HepG2 (cell line): Measurements from ENCODE around the gene B9D2. TPM values are rescaled to one million over a fixed set of nuclear protein-coding genes. Genes with fewer than 3 reads are reported as not detected.
A peak's percentile ranks its signal among the peaks of the same experiment; 100 is the strongest.

Source experiments
- CREB1 ChIP-seq, 2 experiments: fragments of 450-650 bp in 1 of 2; IDR thresholded peaks; 2 replicates each; pipeline ENCODE4 v1.6.1; 2016 to 2017; ENCODE audit warnings: control low read depth in 1 of 2, mild to moderate bottlenecking in 1 of 2, missing compliant biosample characterization in 1 of 2, missing genetic modification characterization in 1 of 2
- GABPB1 ChIP-seq: IDR thresholded peaks from 2 replicates; pipeline ENCODE4 v1.6.1; 2016; ENCODE audit warnings: mild to moderate bottlenecking, missing genetic modification reagents, moderate library complexity, missing compliant biosample characterization
- GLMP ChIP-seq: sonication (generic); formaldehyde crosslinking; IDR thresholded peaks from 2 replicates; pipeline ENCODE4 v1.9.0; 2021; ENCODE audit warnings: missing genetic modification reagents, mild to moderate bottlenecking, borderline replicate concordance
- HDAC1 ChIP-seq: sonication (generic); formaldehyde crosslinking; IDR thresholded peaks from 2 replicates; pipeline ENCODE4 v1.5.1; 2020; ENCODE audit warnings: mild to moderate bottlenecking, missing genetic modification reagents
- JUND ChIP-seq: sonication (generic); formaldehyde crosslinking; IDR thresholded peaks from 2 replicates; pipeline ENCODE4 v1.8.0; 2022; ENCODE audit warnings: mild to moderate bottlenecking, missing genetic modification reagents
- KLF13 ChIP-seq: sonication (generic); formaldehyde crosslinking; IDR thresholded peaks from 2 replicates; pipeline ENCODE4 v1.4.0; 2020; ENCODE audit warnings: mild to moderate bottlenecking, missing genetic modification reagents
- MEIS1 ChIP-seq: sonication (generic); formaldehyde crosslinking; IDR thresholded peaks from 2 replicates; pipeline ENCODE4 v1.9.0; 2021; ENCODE audit warnings: mild to moderate bottlenecking, missing genetic modification reagents, moderate library complexity, borderline replicate concordance
- MIER2 ChIP-seq: IDR thresholded peaks from 2 replicates; pipeline ENCODE4 v1.6.1; 2016; ENCODE audit warnings: missing biosample characterization, missing genetic modification reagents
- NAIF1 ChIP-seq: sonication (generic); formaldehyde crosslinking; IDR thresholded peaks from 2 replicates; pipeline ENCODE4 v1.5.0; 2020; ENCODE audit warnings: mild to moderate bottlenecking, missing genetic modification reagents, borderline replicate concordance
- NFE2L2 ChIP-seq: fragments of 150-350 bp; IDR thresholded peaks from 2 replicates; pipeline ENCODE4 v1.6.1; 2014; ENCODE audit warnings: low read length
- NR2F6 ChIP-seq, 2 experiments: IDR thresholded peaks; 2 replicates each; pipeline ENCODE4 v1.6.1; 2016; ENCODE audit warnings: antibody characterized with exemption in 1 of 2, mild to moderate bottlenecking in 1 of 2
- ONECUT2 ChIP-seq: sonication (generic); formaldehyde crosslinking; IDR thresholded peaks from 2 replicates; pipeline ENCODE4 v1.4.0; 2020; ENCODE audit warnings: missing genetic modification reagents
- PAX8 ChIP-seq: sonication (generic); formaldehyde crosslinking; IDR thresholded peaks from 2 replicates; pipeline ENCODE4 v1.8.0; 2022; ENCODE audit warnings: mild to moderate bottlenecking, missing genetic modification reagents, borderline replicate concordance
- PHB2 ChIP-seq: fragments of 450-650 bp; IDR thresholded peaks from 2 replicates; pipeline ENCODE4 v1.6.1; 2018; ENCODE audit not compliant: partially characterized antibody
- PHF21A ChIP-seq: sonication (generic); formaldehyde crosslinking; IDR thresholded peaks from 2 replicates; pipeline ENCODE4 v1.5.0; 2020; ENCODE audit warnings: mild to moderate bottlenecking, missing genetic modification reagents
- PTBP1 ChIP-seq: fragments of 200-400 bp; formaldehyde crosslinking; IDR thresholded peaks from 2 replicates; pipeline ENCODE4 v1.6.1; 2018; ENCODE audit warnings: low read length, low read depth; ENCODE audit not compliant: poor library complexity, severe bottlenecking
- SNAI1 ChIP-seq: sonication (generic); formaldehyde crosslinking; IDR thresholded peaks from 2 replicates; pipeline ENCODE4 v1.5.0; 2020; ENCODE audit warnings: mild to moderate bottlenecking, missing genetic modification reagents, borderline replicate concordance
- SYNCRIP ChIP-seq: fragments of 200-400 bp; formaldehyde crosslinking; IDR thresholded peaks from 2 replicates; pipeline ENCODE4 v1.6.1; 2018; ENCODE audit warnings: mild to moderate bottlenecking, low read depth, low read length; ENCODE audit not compliant: insufficient read depth
- TBX3 ChIP-seq: fragments of 450-650 bp; IDR thresholded peaks from 2 replicates; pipeline ENCODE4 v1.6.1; 2017; ENCODE audit warnings: antibody characterized with exemption, mild to moderate bottlenecking, inconsistent platforms, borderline replicate concordance
- ZFP82 ChIP-seq: sonication (generic); formaldehyde crosslinking; IDR thresholded peaks from 2 replicates; pipeline ENCODE4 v1.5.1; 2020; ENCODE audit warnings: mild to moderate bottlenecking, missing genetic modification reagents, borderline replicate concordance
- ZFYVE20 ChIP-seq: sonication (generic); formaldehyde crosslinking; IDR thresholded peaks from 2 replicates; pipeline ENCODE4 v1.8.0; 2023; ENCODE audit warnings: low read depth, mild to moderate bottlenecking, moderate library complexity, missing genetic modification reagents, borderline replicate concordance
- ZMYM2 ChIP-seq: sonication (generic); formaldehyde crosslinking; IDR thresholded peaks from 2 replicates; pipeline ENCODE4 v1.8.0; 2022; ENCODE audit warnings: mild to moderate bottlenecking, missing genetic modification reagents
- ZNF207 ChIP-seq: fragments of 450-650 bp; IDR thresholded peaks from 2 replicates; pipeline ENCODE4 v1.6.1; 2016; ENCODE audit warnings: antibody characterized with exemption, borderline replicate concordance
- ZNF274 ChIP-seq: sonication (generic); formaldehyde crosslinking; IDR thresholded peaks from 2 replicates; pipeline ENCODE4 v1.5.1; 2020; ENCODE audit warnings: mild to moderate bottlenecking, missing genetic modification reagents
- ZNF276 ChIP-seq: sonication (generic); formaldehyde crosslinking; IDR thresholded peaks from 2 replicates; pipeline ENCODE4 v1.4.0; 2020; ENCODE audit warnings: mild to moderate bottlenecking, low read depth, missing genetic modification reagents
- ZNF616 ChIP-seq: sonication (generic); formaldehyde crosslinking; IDR thresholded peaks from 2 replicates; pipeline ENCODE4 v1.5.0; 2020; ENCODE audit warnings: low read depth, mild to moderate bottlenecking, missing genetic modification reagents
- ZNF772 ChIP-seq: sonication (generic); formaldehyde crosslinking; IDR thresholded peaks from 2 replicates; pipeline ENCODE4 v1.5.0; 2020; ENCODE audit warnings: mild to moderate bottlenecking, missing genetic modification reagents
- polyA plus RNA-seq, 8 experiments: library from polyadenylated mRNA; depleted of rRNA in 3 of 8; stranded (reverse) in 7 of 8; unstranded in 1 of 8; fragments of >200 nt; fragmentation: Illumina TruSeq in 4 of 8; extraction: Trizol in 4 of 8; gene quantifications; 2 replicates each; pipeline versions ENCODE4 v1.2.1 to v1.2.3, GENCODE V29; 2011 to 2016; ENCODE audit warnings: low read depth in 4 of 8, missing spikeins in 1 of 8, mixed read lengths in 1 of 8; ENCODE audit not compliant: insufficient read depth in 1 of 8
- total RNA-seq, 5 experiments: library from RNA; depleted of rRNA; stranded (reverse); fragments of >200 nt; fragmentation: Illumina TruSeq; extraction: Trizol; gene quantifications; 2 replicates each; pipeline ENCODE4 v1.2.3, GENCODE V29; 2016; ENCODE audit warnings: low read depth in 1 of 5

B9D2 gene
- total and polyA plus RNA-seq, 2 of the 13 experiments (the other 11 are each of a cell fraction or from before 2014, with no cell fraction given) = 3.1 to 4.4 TPM

GRCh38 chr19:41397086-41398049, 33.4 kb upstream of the B9D2 start, which contains the start of the genes BCKDHA and EXOSC5 (continued):
- TF ChIP-seq ZNF772 (CRISPR knock-in tag) (no peak), ZMYM2 (CRISPR knock-in tag) (no peak), ZNF274 (0 out of 2 replicates have a peak, but pooled peaks have one; percentile 36), ZNF616 (CRISPR knock-in tag) (no peak), MEIS1 (CRISPR knock-in tag) (no peak), PHB2 (no peak), ZFYVE20 (CRISPR knock-in tag) (no peak), CREB1 (IDR thresholded peaks at IDR 0.05) (peak; percentile 40; the same call in 1 of the 2 replicates), CREB1 (CRISPR knock-in tag; IDR thresholded peaks at IDR 0.05) (peak; percentile 88), ZNF276 (no peak), HDAC1 (peak; percentile 99), GABPB1 (CRISPR knock-in tag) (peak; percentile 97), TBX3 (0 out of 2 replicates have a peak, but pooled peaks have one; percentile 26), NR2F6 (IDR thresholded peaks at IDR 0.05) (no peak), NR2F6 (CRISPR knock-in tag; IDR thresholded peaks at IDR 0.05) (peak; percentile 10; the same call in 1 of the 2 replicates), MIER2 (CRISPR knock-in tag) (no peak), ZFP82 (CRISPR knock-in tag) (no peak), PAX8 (CRISPR knock-in tag) (no peak), NFE2L2 (no peak), SNAI1 (CRISPR knock-in tag) (no peak), KLF13 (0 out of 2 replicates have a peak, but pooled peaks have one; percentile 68), GLMP (no peak), PTBP1 (no peak), ONECUT2 (CRISPR knock-in tag) (peak; percentile 90), SYNCRIP (no peak), JUND (CRISPR knock-in tag) (peak; percentile 55; the same call in 1 of the 2 replicates), PHF21A (CRISPR knock-in tag) (peak; percentile 64; the same call in 1 of the 2 replicates), NAIF1 (CRISPR knock-in tag) (no peak; the same call in 1 of the 2 replicates), ZNF207 (no peak)
